ENCODE results near the gene SNX9.
"Not testable (repeated sequence)": the region's sequence is repeated elsewhere in the genome, so short reads cannot be mapped to it uniquely, and the experiment has no call there.

Gene SNX9

DNA sequence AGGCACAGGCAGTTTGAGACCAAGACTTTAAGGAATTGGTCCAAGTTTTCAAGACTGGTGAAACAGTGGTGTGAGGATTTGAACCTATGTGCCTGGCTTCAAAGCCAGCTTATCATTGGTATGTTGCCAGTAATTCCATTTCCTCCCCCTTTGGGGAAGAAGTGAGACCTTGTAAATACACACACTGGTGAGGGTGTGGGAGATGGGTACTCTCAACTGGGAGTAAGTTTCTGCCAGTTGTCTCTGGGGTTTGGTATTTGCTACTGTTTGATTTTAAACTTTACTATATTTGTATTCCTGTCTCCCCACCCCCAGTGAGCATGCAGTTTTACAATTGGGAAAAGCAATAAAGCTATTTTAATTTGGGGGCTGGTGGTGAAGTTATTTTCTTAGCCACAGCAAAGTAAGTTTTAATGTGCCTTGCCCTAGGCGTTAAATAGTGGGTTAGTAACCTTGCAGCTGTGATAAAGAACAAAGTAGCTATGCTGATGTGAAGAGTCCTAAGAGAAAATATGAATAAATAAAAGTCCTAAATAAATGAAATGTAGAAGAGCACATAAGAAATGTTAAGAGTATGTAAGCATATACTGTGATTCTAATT is 31.0 kb downstream of the SNX9 start:
- H3K4me3 ChIP-seq (ENCODE audit: low read depth, low read length): no peak overlapping the region

DNA sequence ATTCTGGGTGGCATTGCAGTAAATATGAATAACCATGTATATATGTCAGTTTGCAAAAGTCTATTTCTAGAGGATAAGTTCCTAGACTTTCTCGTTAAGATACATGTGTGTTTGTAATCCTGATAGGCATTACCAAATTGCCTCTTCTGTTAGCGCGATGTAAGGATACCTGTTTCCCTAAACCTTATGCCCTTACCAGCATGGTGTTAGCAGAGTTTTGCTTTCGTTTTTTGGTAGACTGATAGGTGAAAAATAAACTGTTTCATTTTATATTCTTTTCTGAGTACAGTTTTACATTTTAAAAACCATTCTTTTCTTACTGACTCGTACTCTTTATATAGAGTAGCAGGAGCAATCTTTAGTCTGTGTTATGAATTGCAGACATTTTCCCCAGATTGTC is 32.3 kb downstream of the SNX9 start:
- H3K4me3 ChIP-seq (ENCODE audit: low read depth, low read length): no peak overlapping the region

DNA sequence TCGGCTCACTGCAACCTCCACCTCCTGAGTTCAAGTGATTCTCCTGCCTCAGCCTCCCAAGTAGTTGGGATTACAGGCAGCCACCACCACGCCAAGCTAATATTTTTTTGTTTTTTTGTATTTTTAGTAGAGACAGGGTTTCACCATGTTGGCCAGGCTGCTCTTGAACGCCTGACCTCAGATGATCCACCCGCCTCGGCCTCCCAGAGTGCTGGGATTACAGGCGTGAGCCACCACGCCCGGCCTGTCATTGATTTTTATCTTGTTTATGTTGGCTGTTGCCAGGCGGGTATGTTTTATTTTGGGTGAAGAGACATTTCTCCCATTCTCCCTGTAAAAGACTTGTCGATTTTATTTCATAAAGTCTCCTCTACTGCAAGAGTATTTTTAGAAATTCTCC is 32.8 kb downstream of the SNX9 start:
- not testable (repeated sequence) for H3K4me3 ChIP-seq (ENCODE audit: low read depth, low read length)

DNA sequence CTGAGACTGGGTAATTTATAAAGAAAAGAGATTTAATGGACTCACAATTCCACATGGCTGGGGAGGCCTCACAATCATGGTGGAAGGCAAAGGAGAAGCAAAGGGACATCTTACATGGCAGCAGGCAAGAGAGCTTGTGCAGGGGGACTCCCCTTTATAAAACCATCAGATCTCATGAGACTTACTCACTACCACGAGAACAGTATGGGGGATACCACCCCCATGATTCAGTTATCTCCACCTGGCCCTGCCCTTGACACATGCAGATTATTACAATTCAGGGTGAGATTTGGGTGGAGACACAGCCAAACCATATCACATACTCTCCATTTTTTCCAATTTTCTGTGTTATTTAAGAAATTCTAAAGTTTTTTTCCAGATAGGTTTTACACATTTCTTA is 35.6 kb downstream of the SNX9 start:
- not testable (repeated sequence) for H3K4me3 ChIP-seq (ENCODE audit: low read depth, low read length)

DNA sequence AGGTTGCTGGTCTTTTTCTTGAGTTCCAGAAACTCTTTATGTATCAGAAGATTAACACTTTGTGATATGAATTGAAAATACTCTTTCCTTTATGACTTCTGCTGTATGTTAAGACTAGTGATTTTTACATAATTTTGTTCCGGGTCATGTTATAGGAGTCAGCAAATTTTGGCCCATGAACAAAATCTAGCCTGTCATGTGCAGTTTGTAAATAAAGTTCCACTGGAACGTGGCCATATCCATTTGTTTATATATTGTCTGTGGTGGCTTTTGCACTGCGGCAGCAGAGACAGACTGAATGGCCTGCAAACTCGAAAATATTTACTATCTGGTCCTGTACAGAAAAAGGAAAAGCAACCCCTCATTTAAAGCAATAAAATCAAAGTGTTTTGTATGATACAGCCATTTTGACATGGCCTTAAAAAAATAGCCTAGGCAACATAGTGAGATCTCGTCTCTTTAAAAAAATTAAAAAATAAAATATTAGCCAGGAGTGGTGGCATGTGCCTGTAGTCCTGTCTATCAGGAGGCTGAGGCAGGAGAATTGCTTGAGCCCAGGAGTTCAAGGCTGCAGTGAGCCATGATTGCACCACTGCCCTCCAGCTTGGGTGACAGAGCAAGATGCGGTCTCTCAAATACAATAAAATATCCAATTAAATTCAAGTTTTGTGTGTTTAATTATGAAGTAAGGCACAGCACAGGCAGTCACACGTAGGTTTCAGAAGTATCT is 36.9 kb downstream of the SNX9 start:
- H3K4me3 ChIP-seq (ENCODE audit: low read depth, low read length): no peak overlapping the region

DNA sequence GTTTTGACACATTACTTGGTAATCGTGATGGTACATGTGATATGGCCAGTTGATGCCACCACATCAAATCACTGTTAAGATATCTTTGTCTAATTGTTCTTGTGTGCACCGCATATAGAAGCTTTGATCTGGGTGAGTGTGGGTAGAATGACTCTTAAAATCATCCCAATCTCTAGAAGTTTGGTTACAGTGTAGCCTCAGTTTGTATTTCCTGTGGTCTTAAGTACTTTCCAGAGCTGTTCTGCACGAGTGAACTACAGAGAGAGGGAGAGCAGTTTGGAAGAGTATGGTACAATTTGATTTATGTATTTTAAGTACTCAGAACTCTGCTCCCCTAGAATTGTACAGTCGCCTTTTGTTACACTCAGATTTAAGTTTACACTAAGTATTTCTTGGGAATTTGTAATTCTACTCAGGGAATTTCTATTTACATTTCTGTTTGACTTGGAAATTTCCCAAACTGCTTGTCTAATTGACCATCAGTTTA is 37.5 kb downstream of the SNX9 start:
- no peak overlapping the region for H3K4me3 ChIP-seq (ENCODE audit: low read depth, low read length)

DNA sequence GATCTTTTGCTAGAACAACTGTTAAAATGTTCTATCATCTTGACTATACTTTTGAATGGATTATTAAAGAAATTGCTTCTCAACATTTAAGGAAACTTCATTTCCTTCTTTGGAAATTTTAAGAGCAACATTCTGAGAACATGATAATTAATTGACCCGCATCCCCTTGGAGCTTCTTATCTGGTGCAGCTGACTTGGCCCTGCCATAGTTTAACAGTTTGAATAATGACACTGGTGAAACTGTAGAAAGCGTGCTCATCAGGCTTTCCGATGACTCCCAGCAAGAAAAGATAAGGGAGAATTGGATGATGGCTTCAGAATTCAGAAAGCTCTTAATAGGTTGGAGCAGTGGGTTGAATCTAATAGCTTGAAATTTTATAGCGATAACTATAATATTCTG is 38.1 kb downstream of the SNX9 start:
- H3K4me3 ChIP-seq (ENCODE audit: low read depth, low read length): no peak overlapping the region

DNA sequence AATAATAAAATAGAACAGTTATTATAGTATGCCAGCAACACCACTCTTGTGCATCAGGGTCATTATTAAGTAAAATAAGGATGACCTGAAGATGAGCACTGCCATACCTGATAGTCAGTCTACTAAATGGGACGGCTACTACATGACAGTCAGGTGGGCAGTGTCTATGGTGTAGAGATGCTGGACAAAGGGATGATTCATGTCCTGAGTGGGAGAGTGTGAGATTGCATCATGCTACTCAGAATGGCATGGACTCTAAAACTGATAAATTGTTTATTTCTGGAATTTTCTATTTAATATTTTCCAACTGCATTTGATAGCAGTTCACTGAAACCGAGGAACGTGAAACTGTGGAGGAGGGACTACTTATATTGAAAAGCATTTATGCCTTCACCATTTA is 38.8 kb downstream of the SNX9 start:
- no peak overlapping the region for H3K4me3 ChIP-seq (ENCODE audit: low read depth, low read length)

DNA sequence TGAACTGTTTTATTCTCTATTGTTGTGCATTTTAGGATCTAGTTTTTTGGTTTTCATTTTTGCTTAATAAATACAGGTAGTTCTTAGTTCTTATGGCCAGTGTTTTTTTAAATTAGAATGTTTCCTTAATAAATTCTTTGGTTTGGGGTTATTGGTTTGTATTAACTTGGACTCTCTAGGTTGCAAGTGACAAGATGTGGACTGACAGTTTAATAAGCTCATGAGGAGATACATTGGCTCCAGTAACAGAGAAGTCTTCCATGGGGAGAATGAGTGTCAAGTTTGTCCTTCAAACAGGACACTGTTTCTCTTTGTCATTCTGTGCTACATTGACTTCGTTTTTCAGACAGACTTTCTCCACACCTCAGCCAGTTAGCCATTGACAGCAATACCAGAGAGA is 39.7 kb downstream of the SNX9 start:
- no peak overlapping the region for H3K4me3 ChIP-seq (ENCODE audit: low read depth, low read length)

DNA sequence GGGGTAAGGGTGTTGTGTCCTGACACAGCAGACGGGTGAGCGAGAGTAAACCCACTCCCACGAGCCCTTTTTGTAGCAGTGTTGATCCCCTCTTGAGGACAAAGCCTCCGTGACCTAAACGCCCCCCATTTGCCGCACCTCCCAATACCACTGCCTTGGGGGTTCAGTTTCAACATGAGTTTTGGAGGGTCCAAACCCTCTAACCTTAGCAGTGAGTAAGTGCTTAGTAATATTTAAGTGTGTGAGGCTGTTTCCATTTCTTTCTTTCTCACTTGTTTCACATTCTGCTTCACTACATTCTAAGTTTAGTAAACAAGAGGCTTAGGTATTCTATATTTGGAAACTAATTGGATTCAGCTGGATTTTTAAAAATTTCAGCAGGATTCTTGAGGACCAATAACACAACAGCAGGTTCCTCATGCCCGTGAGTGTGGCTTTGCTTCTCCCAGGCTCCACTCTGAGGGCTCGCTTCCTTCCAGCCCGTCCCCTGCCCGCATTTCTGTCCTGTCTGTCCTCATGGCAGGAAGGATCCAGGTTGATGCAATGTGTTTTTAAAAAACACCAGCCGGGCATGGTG is 41.2 kb downstream of the SNX9 start:
- no peak overlapping the region for H3K4me3 ChIP-seq (ENCODE audit: low read depth, low read length)

DNA sequence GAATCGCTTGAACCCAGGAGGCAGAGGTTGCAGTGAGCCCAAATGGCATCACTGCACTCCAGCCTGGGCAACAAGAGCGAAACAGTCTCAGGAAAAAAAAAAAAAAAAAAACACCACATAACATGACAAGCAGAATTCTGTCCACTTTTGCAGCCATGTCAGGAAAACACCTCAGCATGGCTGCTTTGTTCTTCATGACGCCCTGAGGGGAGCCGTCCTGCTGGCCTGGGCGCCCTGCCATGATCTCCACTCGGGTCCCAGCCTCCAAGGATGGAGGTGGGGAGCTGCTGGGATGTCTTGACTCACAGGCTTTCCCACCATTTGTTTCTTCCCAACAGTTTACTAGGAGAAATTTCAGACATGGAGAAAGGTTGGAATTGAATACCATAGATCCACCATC is 42.2 kb downstream of the SNX9 start:
- H3K4me3 ChIP-seq (ENCODE audit: low read depth, low read length): no peak overlapping the region

DNA sequence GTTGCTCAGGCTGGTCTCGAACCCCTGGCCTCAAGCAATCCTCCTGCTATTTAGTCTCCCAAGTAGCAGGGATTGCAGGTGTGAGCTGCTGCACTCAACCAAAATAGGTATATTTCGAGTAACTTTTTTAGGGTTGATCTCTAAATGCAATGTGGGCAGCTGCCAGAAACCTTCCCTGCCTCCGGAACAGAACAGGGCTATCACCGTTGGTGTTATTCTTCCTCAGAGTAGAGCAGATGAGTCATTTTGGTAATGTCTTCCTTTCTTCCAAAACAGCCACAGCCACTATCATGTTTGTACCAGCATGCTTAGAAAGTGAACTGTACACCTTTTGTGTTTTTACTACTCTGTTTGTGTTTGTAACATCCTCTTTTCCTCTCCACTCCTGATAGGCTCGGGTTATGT is 44.1 kb downstream of the SNX9 start:
- H3K4me3 ChIP-seq (ENCODE audit: low read depth, low read length): no peak overlapping the region

DNA sequence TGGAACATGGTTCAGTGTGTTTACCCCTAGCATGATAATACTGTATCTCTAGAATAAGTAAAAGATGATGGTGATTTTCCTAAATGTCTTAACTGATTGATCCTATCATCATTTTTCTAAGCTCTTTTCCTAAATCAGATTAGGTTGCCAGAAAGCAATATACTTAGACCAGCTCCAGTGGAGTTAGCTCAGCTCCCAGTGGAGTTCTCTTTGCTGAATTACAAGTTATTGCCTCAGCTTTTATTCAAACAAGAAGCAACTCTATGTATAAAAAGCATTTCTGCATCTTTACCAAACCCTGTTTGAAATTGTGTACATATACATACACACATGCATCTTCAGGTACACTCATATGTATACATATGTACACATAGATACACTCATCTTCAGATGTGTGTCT is 44.9 kb downstream of the SNX9 start:
- H3K4me3 ChIP-seq (ENCODE audit: low read depth, low read length): no peak overlapping the region

DNA sequence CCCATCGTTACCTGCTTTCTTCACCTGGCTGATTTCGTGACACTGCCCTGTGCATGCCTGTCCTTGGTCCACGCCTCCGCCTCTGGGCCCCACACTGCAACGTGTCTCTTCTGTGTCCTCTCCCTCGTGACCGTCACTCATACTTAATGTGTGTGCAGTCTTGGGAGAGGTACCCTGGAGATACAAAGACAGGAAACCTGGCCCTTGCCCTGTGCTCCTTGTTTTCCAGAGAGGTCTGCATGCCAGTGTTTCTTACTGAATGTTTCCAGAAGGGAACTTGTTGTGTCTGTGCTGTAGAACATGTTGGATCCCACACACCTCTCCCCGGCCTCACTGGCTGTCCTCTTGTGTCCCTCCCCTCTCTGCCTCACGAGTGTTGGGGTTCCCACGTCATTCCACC is 45.8 kb downstream of the SNX9 start:
- no peak overlapping the region for H3K4me3 ChIP-seq (ENCODE audit: low read depth, low read length)

DNA sequence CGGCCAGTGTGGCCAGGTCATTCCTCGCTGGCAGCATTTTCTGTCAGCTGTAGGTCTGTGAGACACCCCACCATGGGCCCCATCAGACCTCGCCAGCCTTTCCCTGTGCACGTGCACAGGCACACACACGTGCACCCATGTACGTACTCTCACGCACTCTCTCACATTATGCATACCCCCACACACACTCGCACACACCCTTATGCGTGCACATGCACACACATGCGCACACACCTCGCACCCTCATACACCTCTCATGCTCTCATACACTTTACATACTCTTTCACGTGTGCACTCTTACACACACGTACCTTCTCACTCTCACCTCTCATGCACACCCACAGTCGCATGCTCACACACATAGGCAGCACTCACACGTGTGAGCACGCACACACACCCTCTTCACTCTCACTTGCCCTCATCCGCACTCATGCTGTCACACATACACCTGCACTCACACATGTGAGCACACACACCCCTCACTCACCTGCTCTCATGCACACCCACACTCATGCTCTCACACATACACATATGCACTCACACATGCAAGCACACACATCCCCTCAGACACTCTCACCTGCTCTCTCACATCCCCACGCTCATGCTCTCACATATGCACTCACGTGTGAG is 46.7 kb downstream of the SNX9 start:
- no peak overlapping the region for H3K4me3 ChIP-seq (ENCODE audit: low read depth, low read length)

DNA sequence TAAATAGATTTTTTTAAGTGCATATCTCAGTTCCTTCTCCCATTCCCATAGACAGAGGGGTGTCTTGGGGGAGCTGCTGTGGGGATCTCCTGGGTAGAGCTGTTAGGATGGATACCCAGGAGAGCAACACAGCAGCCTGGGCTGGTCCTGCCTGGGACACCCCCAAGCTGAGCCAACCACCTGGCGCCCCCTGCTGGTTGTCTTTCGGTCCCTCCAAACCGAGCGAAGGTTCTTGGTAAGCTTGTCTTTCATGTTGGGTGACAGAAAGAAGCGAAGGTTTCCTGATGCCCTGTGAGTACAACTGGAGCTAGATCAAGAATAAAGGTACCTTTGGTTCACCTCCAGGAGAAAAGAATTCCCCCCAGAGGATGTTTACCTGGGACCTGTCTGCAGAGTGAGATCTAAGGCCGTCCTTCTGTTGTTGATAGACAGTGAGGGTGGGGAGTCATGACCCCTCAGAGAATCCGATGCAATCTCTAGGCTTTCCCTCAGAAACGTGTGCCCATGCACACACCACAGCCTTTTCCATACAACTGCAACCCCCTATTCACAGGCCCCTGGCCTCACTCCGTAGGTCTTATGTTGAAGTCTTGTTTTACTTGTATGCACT is 50.8 kb downstream of the SNX9 start:
- no peak overlapping the region for H3K4me3 ChIP-seq (ENCODE audit: low read depth, low read length)

DNA sequence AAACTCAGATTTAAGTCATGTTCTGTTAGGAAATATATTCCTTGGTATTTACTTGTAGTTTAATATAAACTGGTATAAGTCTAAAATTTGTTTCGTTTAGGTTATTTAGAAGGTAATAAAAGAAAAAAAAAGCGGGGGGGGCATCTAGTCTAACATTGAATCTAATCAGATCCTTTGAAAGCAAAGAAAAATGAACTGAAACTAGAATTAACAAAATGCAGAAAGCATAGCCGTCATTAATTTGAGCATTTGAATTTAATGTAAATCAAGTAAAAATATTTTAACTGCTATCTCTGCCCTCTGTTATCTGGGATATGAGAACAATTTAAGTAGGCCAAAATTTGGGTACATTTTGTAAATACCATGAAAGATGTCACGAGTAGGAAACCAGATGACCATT is 54.1 kb downstream of the SNX9 start:
- H3K4me3 ChIP-seq (ENCODE audit: low read depth, low read length): no peak overlapping the region

DNA sequence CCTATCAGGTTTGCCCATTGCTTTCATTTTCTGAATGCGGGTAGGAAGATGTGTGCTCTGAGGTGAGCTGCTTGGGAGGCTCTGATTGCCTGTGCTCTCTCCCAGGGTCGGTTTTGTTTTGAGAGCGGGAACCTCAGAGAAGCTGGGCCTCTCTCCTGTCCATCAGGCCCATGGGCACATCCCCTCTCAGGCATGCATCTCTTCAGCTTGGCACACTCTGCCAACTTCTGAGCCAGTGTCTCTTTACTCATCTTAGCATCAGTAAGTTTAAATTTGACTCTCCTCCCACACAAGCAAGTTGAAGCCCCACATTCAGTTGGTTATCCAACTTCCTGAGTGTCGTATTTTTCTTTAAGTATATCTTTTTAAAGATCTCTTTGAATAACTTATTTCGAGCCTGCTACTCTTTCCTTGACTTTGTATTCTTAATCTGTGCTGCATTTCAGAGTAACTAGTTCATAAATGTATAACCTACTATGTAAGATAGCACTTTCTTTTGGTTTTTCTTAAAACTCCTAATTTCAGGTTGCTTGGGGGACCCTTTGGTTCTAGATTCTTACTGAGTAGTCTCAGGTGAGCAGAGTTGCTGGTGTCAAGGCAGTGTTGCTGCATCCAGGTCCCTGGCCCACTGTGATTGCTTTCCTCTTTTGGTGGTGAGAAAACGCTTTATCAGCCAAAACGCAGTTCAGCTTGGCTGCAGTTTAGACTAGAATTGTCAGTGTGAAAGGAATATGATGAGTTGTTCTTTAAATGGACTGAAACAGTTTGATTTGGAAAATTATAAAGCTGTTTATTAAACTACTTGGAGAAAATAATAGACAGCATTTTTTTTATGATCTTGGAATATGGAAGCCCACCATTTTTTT is 54.8 kb downstream of the SNX9 start:
- no peak overlapping the region for H3K4me3 ChIP-seq (ENCODE audit: low read depth, low read length)

DNA sequence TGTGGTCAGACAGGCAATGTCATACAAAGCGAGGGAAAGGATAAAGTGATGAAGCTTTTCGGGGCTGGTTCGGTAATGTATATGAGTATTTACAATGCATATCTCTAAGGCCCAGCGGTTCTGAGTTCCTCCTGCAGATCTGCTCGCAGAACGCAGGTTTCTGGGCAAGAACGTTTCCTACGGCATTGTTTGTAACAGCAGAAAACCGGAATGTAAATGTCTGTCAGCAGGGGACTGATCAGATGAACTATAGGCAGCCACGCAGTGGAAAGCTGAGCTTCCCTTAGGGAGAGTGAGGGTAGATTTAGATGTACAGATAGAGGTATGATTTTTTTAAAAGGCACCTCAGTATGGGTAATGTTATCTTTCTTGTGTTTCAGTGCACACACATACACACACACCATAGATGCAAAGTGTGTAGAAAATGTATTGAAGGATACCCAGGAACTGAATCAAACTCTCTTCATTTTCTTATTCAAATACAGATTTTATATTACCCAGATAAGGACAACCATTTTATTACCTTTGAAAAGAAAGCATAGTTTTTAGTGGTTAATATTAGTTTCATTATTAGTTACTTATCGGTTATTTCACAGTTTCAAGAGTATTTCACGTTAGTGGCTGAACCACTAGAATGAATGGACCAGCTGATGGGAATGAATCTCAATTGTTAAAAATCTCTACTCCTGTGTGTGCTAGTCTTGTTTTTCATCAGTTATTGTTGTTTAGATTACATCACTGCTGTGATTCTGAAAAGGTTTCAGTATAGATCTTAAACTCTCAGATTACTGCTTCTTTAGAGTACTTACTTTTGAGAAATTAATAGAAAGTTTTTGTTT is 56.2 kb downstream of the SNX9 start:
- H3K4me3 ChIP-seq (ENCODE audit: low read depth, low read length): no peak overlapping the region

DNA sequence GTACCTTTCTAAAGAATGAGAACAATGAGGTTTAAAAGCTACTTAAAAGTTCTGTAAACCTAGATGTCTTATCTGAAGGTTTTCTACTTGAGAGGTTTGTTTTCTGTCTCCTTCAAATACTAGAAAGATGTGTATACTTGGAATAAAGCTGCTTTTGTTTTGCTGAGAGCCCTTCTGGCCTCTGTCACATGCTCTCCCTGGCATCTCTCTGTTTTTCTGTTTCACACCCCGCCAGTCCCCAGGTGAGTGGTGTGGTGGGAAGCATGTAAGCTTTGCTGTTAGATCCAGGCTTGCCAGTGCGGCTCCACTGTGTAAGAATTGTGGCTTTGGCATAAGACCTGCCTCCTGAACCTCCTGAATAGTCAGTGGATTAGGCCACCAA is 56.8 kb downstream of the SNX9 start:
- no peak overlapping the region for H3K4me3 ChIP-seq (ENCODE audit: low read depth, low read length)

Measured in iPS-11a (cell line).